Cerebellar nuclear complex (tissue), 1 donor: Measurements from ENCODE around the gene LRRC23.
A peak's percentile ranks its signal among the peaks of the same experiment; 100 is the strongest.

ENCODE experiments used
- DNase-seq, 2 experiments: peaks; one replicate each; lab custom pipeline; 2025; lab: John Stamatoyannopoulos, UW

The LRRC23 gene

GRCh38 chr12:6943722-6944380, 39.2 kb downstream of the LRRC23 start, which contains the start of the genes C12orf57 and RNU7-1:
C12orf57 (plus strand) TSS chr12:6944022; CDS start chr12:6944122, 100 bp downstream.
RNU7-1 (plus strand) TSS chr12:6943816.
- peak; percentile 65 to 81 for DNase-seq

GRCh38 chr12:6944381-6945186, 40.0 kb downstream of the LRRC23 start:
- DNase-seq = peak; percentile 41 to 80

- DNase-seq = no peak
These were observed 41.0 kb downstream of the LRRC23 start for GRCh38 chr12:6945613-6946012.

GRCh38 chr12:6946033-6946919, 41.7 kb downstream of the LRRC23 start:
- no peak for DNase-seq

- no peak for DNase-seq
These were observed 42.3 kb downstream of the LRRC23 start for GRCh38 chr12:6946920-6947374.

- no peak for DNase-seq
These were observed 43.0 kb downstream of the LRRC23 start for GRCh38 chr12:6947615-6948014.

- no peak for DNase-seq
These were observed 44.4 kb downstream of the LRRC23 start for GRCh38 chr12:6948873-6949594.

- DNase-seq = no peak
These were observed 45.8 kb downstream of the LRRC23 start for GRCh38 chr12:6950401-6950801.

GRCh38 chr12:6950811-6951540, 46.4 kb downstream of the LRRC23 start, which contains the start of gene PTPN6:
PTPN6 (plus strand) TSS chr12:6951356; CDS start chr12:6951513, 157 bp downstream.
- no peak for DNase-seq

- no peak for DNase-seq
These were observed 47.0 kb downstream of the LRRC23 start for GRCh38 chr12:6951551-6952120.

GRCh38 chr12:6952121-6952862, 47.7 kb downstream of the LRRC23 start:
- no peak for DNase-seq

- DNase-seq = no peak
These were observed 48.3 kb downstream of the LRRC23 start for GRCh38 chr12:6952863-6953441.

- no peak for DNase-seq
These were observed 49.1 kb downstream of the LRRC23 start for GRCh38 chr12:6953442-6954315.

GRCh38 chr12:6954316-6955107, 49.9 kb downstream of the LRRC23 start:
- DNase-seq = no peak

GRCh38 chr12:6955108-6956020, 50.7 kb downstream of the LRRC23 start:
- DNase-seq = no peak

GRCh38 chr12:6956021-6956727, 51.6 kb downstream of the LRRC23 start:
- no peak for DNase-seq
